HFF-Myc (cell line): ENCODE measurements around the gene CABP4.
A peak's percentile ranks its signal among the peaks of the same experiment; 100 is the strongest.
"Not testable (repeated sequence)": the region's sequence is repeated elsewhere in the genome, so short reads cannot be mapped to it uniquely, and the experiment has no call there.

Experiments used
- DNase-seq: peaks from one replicate; pipeline ENCODE4 v3.0.0-alpha.2; 2011; ENCODE audit warnings: low read depth; ENCODE audit errors: extremely low read depth
- H3K4me3 ChIP-seq: replicated peaks from 2 replicates; pipeline ENCODE4 v1.5.1; 2011; ENCODE audit warnings: low read depth, mild to moderate bottlenecking, control low read depth, low read length
- TF ChIP-seq, protein P1 (sequence below): IDR thresholded peaks from 2 replicates; pipeline ENCODE4 v1.5.1; 2012; ENCODE audit warnings: mild to moderate bottlenecking, low read depth, low read length, control low read depth; ENCODE audit errors: missing control alignments

CABP4 gene

GRCh38 chr11:67468056-67468455 lies 12.9 kb downstream of the CABP4 start:
- TF ChIP-seq, protein P1, sequence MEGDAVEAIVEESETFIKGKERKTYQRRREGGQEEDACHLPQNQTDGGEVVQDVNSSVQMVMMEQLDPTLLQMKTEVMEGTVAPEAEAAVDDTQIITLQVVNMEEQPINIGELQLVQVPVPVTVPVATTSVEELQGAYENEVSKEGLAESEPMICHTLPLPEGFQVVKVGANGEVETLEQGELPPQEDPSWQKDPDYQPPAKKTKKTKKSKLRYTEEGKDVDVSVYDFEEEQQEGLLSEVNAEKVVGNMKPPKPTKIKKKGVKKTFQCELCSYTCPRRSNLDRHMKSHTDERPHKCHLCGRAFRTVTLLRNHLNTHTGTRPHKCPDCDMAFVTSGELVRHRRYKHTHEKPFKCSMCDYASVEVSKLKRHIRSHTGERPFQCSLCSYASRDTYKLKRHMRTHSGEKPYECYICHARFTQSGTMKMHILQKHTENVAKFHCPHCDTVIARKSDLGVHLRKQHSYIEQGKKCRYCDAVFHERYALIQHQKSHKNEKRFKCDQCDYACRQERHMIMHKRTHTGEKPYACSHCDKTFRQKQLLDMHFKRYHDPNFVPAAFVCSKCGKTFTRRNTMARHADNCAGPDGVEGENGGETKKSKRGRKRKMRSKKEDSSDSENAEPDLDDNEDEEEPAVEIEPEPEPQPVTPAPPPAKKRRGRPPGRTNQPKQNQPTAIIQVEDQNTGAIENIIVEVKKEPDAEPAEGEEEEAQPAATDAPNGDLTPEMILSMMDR = no peak
- H3K4me3 ChIP-seq = peak overlapping the region; percentile 55
- no peak for DNase-seq

DNA sequence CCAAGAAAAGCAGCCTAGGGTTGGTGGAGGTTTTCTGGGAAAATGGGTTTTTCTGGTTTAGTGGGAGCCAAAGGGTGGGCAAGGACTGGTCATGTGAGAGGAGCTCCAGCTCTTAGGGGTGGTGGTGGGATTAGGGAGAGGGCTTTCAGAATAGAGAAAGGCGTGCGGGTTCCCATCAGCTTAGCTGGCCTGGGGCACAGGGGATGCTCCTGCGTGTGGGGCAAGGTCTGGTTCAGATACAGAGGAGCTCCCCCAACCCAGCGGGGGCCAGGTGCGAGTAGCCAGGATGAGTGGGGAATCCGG lies 13.3 kb downstream of the CABP4 start:
- peak overlapping the region; percentile 55 for H3K4me3 ChIP-seq
- DNase-seq = no peak
- TF ChIP-seq, protein P1 = no peak

- TF ChIP-seq, protein P1 = peak; percentile 31
- peak within 1 kb of the TSS; percentile 55 for H3K4me3 ChIP-seq
- DNase-seq = peak; percentile 62
Observed at GRCh38 chr11:67468759-67469507, 13.8 kb downstream of the CABP4 start, which contains the start of gene TMEM134. TMEM134 (minus strand) TSS chr11:67469251; CDS start chr11:67469192, 59 bp downstream.

GRCh38 chr11:67469508-67469811 lies 14.3 kb downstream of the CABP4 start:
- TF ChIP-seq, protein P1 = no peak
- DNase-seq = no peak
- peak overlapping the region; percentile 55 for H3K4me3 ChIP-seq

- no peak overlapping the region for H3K4me3 ChIP-seq
- DNase-seq = no peak
- TF ChIP-seq, protein P1 = no peak
Observed at GRCh38 chr11:67470337-67471002, 15.3 kb downstream of the CABP4 start.

- no peak overlapping the region for H3K4me3 ChIP-seq
- no peak for DNase-seq
- TF ChIP-seq, protein P1 = no peak
Observed at GRCh38 chr11:67472882-67473281, 17.7 kb downstream of the CABP4 start.

GRCh38 chr11:67476692-67477091 lies 21.5 kb downstream of the CABP4 start:
- not testable (repeated sequence) for H3K4me3 ChIP-seq, DNase-seq

DNA sequence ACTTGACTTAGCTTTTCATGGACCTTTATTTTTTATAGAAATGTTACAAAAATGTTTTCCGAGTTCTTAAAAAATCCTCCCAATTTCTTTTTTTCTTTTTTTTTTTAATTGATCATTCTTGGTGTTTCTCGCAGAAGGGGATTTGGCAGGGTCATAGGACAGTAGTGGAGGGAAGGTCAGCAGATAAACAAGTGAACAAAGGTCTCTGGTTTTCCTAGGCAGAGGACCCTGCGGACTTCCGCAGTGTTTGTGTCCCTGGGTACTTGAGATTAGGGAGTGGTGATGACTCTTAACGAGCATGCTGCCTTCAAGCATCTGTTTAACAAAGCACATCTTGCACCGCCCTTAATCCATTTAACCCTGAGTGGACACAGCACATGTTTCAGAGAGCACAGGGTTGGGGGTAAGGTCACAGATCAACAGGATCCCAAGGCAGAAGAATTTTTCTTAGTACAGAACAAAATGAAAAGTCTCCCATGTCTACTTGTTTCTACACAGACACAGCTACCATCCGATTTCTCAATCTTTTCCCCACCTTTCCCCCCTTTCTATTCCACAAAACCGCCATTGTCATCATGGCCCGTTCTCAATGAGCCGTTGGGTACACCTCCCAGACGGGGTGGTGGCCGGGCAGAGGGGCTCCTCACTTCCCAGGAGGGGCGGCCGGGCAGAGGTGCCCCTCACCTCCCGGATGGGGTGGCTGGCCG lies 22.3 kb downstream of the CABP4 start:
- not testable (repeated sequence) for DNase-seq, H3K4me3 ChIP-seq
